Natural killer cell (primary cell): ENCODE results near the gene TMIGD1. TPM values are rescaled to one million over a fixed set of nuclear protein-coding genes. Genes with fewer than 3 reads are reported as not detected.
"Not testable (repeated sequence)": the region's sequence is repeated elsewhere in the genome, so short reads cannot be mapped to it uniquely, and the experiment has no call there.

ENCODE experiments used
- ATAC-seq, 3 donors: fragments of 150-1000 bp in 2 of 3; fragments of 200-7000 bp in 1 of 3; cut with Tn5 transposase; 1 replicate in 1 of 3; 2 replicates in 2 of 3; pipeline ENCODE4 v1.10.0; 2021; ENCODE audit warnings: mild to moderate bottlenecking in 2 of 3, moderate library complexity in 2 of 3
- DNase-seq, 2 donors: peaks; one replicate each; pipeline versions ENCODE4 v3.0.0 to v3.0.0-alpha.2; 2013 to 2021; ENCODE audit warnings: mixed read lengths in 1 of 2
- H3K27ac ChIP-seq: one replicate; pipeline ENCODE4 v1.5.1; 2013; ENCODE audit warnings: mild to moderate bottlenecking, low read length
- H3K27me3 ChIP-seq: one replicate; pipeline ENCODE4 v1.6.1; 2013; ENCODE audit warnings: low read length; ENCODE audit not compliant: control insufficient read depth, insufficient read depth
- H3K36me3 ChIP-seq: one replicate; pipeline ENCODE4 v1.6.1; 2013; ENCODE audit warnings: low read length; ENCODE audit not compliant: control insufficient read depth, insufficient read depth
- H3K4me1 ChIP-seq: one replicate; pipeline ENCODE4 v1.6.1; 2013; ENCODE audit warnings: low read length; ENCODE audit not compliant: control insufficient read depth, insufficient read depth
- H3K4me3 ChIP-seq: one replicate; pipeline ENCODE4 v1.5.1; 2013; ENCODE audit warnings: low read length
- H3K9me3 ChIP-seq: one replicate; pipeline ENCODE4 v1.6.1; 2013; ENCODE audit warnings: low read length; ENCODE audit not compliant: control insufficient read depth, insufficient read depth
- H3K27ac Mint-ChIP-seq, 2 donors: one replicate each; pipeline ENCODE4 v1.8.0; 2022; ENCODE audit warnings: mild to moderate bottlenecking in 2 of 2, mixed read lengths in 2 of 2, moderate library complexity in 1 of 2
- H3K27me3 Mint-ChIP-seq, 2 donors: one replicate each; pipeline ENCODE4 v1.8.0; 2022; ENCODE audit warnings: low read depth in 2 of 2, mixed read lengths in 2 of 2
- H3K36me3 Mint-ChIP-seq: one replicate; pipeline ENCODE4 v1.8.0; 2022; ENCODE audit warnings: mixed read lengths
- H3K4me1 Mint-ChIP-seq, 2 donors: one replicate each; pipeline ENCODE4 v1.8.0; 2022; ENCODE audit warnings: mixed read lengths in 2 of 2
- H3K4me3 Mint-ChIP-seq: one replicate; pipeline ENCODE4 v1.8.0; 2022; ENCODE audit warnings: mild to moderate bottlenecking, moderate library complexity, mixed read lengths
- H3K9me3 Mint-ChIP-seq, 2 donors: one replicate each; pipeline ENCODE4 v1.8.0; 2022; ENCODE audit warnings: mixed read lengths in 2 of 2
- WGBS: methylation state at CpG from one replicate; pipeline ENCODE4 v1.1.7; 2013; ENCODE audit warnings: missing lambda C conversion rate; ENCODE audit not compliant: insufficient coverage; 5-methylcytosine and 5-hydroxymethylcytosine counted together
- intact Hi-C: fragments of 100-400 bp; cut with micrococcal nuclease; formaldehyde crosslinking; loops from one replicate; pipeline ENCODE4 v1.14.2; 2022
- total RNA-seq, 4 donors: library from RNA; stranded (reverse); fragments of 120-200 nt in 1 of 4; gene quantifications; one replicate each; pipeline versions ENCODE4 v1.2.3 to v1.2.4, GENCODE V29; 2013 to 2022
- TF ChIP-seq, protein P1 (sequence below): fragments of 200-600 bp; IDR thresholded peaks from one replicate; pipeline ENCODE4 v1.8.0; 2022; ENCODE audit warnings: antibody characterized with exemption

TMIGD1 gene
- total RNA-seq, 3 donors from 2014 or later (not counting 1 experiment from before 2014, with no cell fraction given): not detected

DNA sequence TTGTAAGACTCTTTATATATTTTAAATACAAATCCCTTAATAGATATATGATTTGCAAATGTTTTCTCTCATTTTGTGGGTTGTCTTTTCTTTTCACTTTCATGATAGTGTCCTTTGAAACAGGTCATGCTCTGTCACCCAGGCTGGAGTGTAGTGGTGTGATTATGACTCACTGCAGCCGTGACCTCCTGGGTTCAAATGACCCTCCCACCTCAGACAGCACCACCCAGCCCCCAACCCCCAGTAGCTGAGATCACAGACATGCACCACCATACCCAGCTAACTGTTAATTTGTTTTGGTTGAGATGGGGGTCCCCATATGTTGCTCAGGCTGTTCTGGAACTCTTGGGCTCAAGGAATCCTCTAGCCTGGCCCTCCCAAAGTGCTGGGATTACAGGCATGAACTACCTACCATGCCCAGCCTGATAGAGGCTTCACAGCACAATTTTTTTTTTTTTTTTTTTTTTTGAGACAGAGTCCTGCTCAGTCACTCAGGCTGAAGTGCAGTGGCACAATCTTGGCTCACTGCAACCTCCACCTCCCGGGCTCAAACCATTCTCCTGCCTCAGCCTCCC lies 18.5 kb upstream of the TMIGD1 start:
- 100% methylated on average over 1 of the region's 2 CpGs for WGBS
- H3K4me1 ChIP-seq: peaks cover 12% of the 10 kb centered on the region
- H3K36me3 Mint-ChIP-seq: no peaks in the 10 kb centered on the region
- H3K4me1 Mint-ChIP-seq: peaks cover 20 to 26% of the 10 kb centered on the region in 2 donors
- no peaks in the 10 kb centered on the region for H3K9me3 Mint-ChIP-seq
- no peaks in the 10 kb centered on the region for H3K36me3 ChIP-seq
- no peaks in the 10 kb centered on the region for H3K27me3 ChIP-seq
- H3K27ac Mint-ChIP-seq: peak overlapping the region; percentile 36 to 52
- H3K27me3 Mint-ChIP-seq: no peaks in the 10 kb centered on the region
- no peak for DNase-seq
- TF ChIP-seq, protein P1, sequence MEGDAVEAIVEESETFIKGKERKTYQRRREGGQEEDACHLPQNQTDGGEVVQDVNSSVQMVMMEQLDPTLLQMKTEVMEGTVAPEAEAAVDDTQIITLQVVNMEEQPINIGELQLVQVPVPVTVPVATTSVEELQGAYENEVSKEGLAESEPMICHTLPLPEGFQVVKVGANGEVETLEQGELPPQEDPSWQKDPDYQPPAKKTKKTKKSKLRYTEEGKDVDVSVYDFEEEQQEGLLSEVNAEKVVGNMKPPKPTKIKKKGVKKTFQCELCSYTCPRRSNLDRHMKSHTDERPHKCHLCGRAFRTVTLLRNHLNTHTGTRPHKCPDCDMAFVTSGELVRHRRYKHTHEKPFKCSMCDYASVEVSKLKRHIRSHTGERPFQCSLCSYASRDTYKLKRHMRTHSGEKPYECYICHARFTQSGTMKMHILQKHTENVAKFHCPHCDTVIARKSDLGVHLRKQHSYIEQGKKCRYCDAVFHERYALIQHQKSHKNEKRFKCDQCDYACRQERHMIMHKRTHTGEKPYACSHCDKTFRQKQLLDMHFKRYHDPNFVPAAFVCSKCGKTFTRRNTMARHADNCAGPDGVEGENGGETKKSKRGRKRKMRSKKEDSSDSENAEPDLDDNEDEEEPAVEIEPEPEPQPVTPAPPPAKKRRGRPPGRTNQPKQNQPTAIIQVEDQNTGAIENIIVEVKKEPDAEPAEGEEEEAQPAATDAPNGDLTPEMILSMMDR: no peak
- H3K4me3 Mint-ChIP-seq: no peak overlapping the region
- peak; percentile 68 to 77 (median 75) for ATAC-seq
- no peak overlapping the region for H3K27ac ChIP-seq
- H3K4me3 ChIP-seq: no peak overlapping the region
- H3K9me3 ChIP-seq: no peaks in the 10 kb centered on the region
- intact Hi-C loops: no loop called here

DNA sequence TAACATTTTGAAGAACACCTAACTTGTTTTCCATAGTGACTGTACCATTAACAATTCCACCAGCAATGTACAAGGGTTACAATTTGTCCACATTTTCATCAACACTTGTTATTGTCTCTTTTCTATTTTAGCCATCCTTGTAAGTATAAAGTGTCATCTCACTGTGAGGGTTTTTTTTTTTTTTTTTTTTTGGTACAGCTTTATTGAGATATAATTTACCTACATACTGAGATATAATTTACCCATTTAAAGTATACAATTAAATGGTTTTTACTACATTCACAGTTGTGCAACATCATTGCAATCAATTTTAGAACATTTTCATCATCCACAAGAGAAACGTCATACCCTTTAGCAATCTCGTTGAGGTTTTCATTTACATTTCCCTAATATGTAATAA lies 17.9 kb upstream of the TMIGD1 start:
- Mint-ChIP-seq H3K36me3 (no peaks in the 10 kb centered on the region), H3K27me3 (no peaks in the 10 kb centered on the region), H3K4me1 (peaks cover 20 to 26% of the 10 kb centered on the region in 2 donors), H3K9me3 (no peaks in the 10 kb centered on the region), H3K4me3 (peak overlapping the region; percentile 62), H3K27ac (peak overlapping the region; percentile 36 to 40)
- H3K9me3 ChIP-seq: no peaks in the 10 kb centered on the region
- 92% methylated on average over 2 of the region's 2 CpGs for WGBS
- no peak overlapping the region for H3K27ac ChIP-seq
- DNase-seq (no peak), ATAC-seq (no peak)
- no peaks in the 10 kb centered on the region for H3K36me3 ChIP-seq
- no peaks in the 10 kb centered on the region for H3K27me3 ChIP-seq
- H3K4me3 ChIP-seq: no peak overlapping the region
- intact Hi-C loops: no loop called here
- TF ChIP-seq, protein P1: no peak
- H3K4me1 ChIP-seq: peaks cover 12% of the 10 kb centered on the region

DNA sequence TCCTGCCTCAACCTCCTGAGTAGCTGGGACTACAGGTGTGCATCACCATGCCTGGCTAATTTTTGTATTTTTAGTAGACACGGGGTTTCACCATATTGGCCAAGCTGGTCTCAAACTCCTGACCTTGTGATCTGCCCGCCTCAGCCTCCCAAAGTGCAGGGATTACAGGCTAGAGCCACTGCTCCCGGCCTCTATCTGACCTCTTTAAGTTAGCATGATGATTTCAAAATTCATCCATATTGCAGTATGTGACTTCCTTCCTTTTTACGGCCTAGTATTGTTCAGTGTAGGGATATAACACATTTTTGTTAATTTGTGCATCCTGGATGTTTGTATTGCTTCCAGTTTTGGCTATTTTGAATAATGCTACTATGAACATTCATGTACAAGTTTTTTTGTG lies 17.4 kb upstream of the TMIGD1 start:
- DNase-seq, H3K4me3 ChIP-seq, intact Hi-C loops, H3K27ac ChIP-seq, H3K36me3 Mint-ChIP-seq, H3K27me3 ChIP-seq, H3K36me3 ChIP-seq, H3K27me3 Mint-ChIP-seq, H3K9me3 Mint-ChIP-seq, H3K9me3 ChIP-seq, ATAC-seq: not testable (repeated sequence)
- Mint-ChIP-seq H3K27ac (peak overlapping the region; percentile 36 to 40), H3K4me1 (peaks cover 20 to 26% of the 10 kb centered on the region in 2 donors), H3K4me3 (peak overlapping the region; percentile 62)
- WGBS: 93% methylated on average over 4 of the region's 4 CpGs
- H3K4me1 ChIP-seq: peaks cover 12% of the 10 kb centered on the region

DNA sequence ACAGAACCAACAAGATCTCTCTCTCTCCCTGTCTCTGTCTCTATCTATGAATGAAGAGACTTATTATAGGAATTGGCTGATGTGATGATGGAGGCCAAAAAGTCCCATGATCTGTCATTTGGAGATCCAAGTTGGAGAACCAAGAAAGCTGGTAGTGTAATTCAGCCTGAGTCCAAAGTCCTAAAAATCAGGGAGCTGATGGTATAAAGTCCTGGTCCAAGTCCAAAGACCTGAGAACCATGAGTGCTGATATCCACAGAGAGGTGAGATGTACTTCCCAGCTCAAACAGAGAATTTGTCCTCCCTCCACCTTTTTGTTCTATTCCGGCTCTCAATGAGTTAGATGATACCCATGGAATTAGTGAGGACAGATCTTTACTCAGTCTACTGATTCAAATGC lies 15.4 kb upstream of the TMIGD1 start:
- Mint-ChIP-seq H3K27ac (no peak overlapping the region), H3K4me3 (no peak overlapping the region), H3K27me3 (no peaks in the 10 kb centered on the region), H3K9me3 (no peaks in the 10 kb centered on the region), H3K36me3 (no peaks in the 10 kb centered on the region), H3K4me1 (peaks cover 17 to 20% of the 10 kb centered on the region in 2 donors)
- ATAC-seq (no peak), DNase-seq (no peak)
- no peak overlapping the region for H3K27ac ChIP-seq
- no peak overlapping the region for H3K4me3 ChIP-seq
- intact Hi-C loops: no loop called here
- H3K36me3 ChIP-seq: no peaks in the 10 kb centered on the region
- H3K27me3 ChIP-seq: no peaks in the 10 kb centered on the region
- 100% methylated on average over 1 of the region's 1 CpG for WGBS
- H3K9me3 ChIP-seq: no peaks in the 10 kb centered on the region
- TF ChIP-seq, protein P1: no peak
- H3K4me1 ChIP-seq: peaks cover 12% of the 10 kb centered on the region
